HepG2 (cell line): ENCODE results near the gene COMT. TPM values are rescaled to one million over a fixed set of nuclear protein-coding genes. Genes with fewer than 3 reads are reported as not detected.
A peak's percentile ranks its signal among the peaks of the same experiment; 100 is the strongest.

ENCODE experiments used
- CHD2 ChIP-seq: IDR thresholded peaks from 2 replicates; pipeline ENCODE4 v1.6.1; 2011; ENCODE audit warnings: low read depth, low read length, improper control_type of control experiment
- HOXA3 ChIP-seq: sonication (generic); formaldehyde crosslinking; IDR thresholded peaks from 2 replicates; pipeline ENCODE4 v1.5.0; 2020; ENCODE audit warnings: missing genetic modification reagents
- MAF1 ChIP-seq: sonication (generic); formaldehyde crosslinking; IDR thresholded peaks from 2 replicates; pipeline ENCODE4 v1.5.0; 2020; ENCODE audit warnings: missing genetic modification reagents, borderline replicate concordance
- MAZ ChIP-seq, 2 experiments: sonication (generic) in 1 of 2; formaldehyde crosslinking in 1 of 2; IDR thresholded peaks; 2 replicates each; pipeline versions ENCODE4 v1.5.0 to v1.6.1; 2012 to 2020; ENCODE audit warnings: low read depth in 2 of 2, mild to moderate bottlenecking in 2 of 2, borderline replicate concordance in 1 of 2, improper control_type of control experiment in 1 of 2, low read length in 1 of 2, missing genetic modification reagents in 1 of 2, moderate library complexity in 1 of 2
- MTERF4 ChIP-seq: sonication (generic); formaldehyde crosslinking; IDR thresholded peaks from 2 replicates; pipeline ENCODE4 v1.8.0; 2023; ENCODE audit warnings: mild to moderate bottlenecking, missing genetic modification reagents
- POLR2G ChIP-seq: fragments of 200-400 bp; formaldehyde crosslinking; IDR thresholded peaks from 2 replicates; pipeline ENCODE4 v1.6.1; 2018; ENCODE audit warnings: mild to moderate bottlenecking, low read depth, low read length, moderate library complexity
- RAD21 ChIP-seq: fragments of 450-650 bp; formaldehyde crosslinking; IDR thresholded peaks from 2 replicates; pipeline ENCODE4 v1.5.0; 2020; ENCODE audit warnings: mild to moderate bottlenecking
- RCOR2 ChIP-seq: IDR thresholded peaks from 2 replicates; pipeline ENCODE4 v1.6.1; 2016; ENCODE audit warnings: missing biosample characterization, missing genetic modification reagents
- SCMH1 ChIP-seq: sonication (generic); formaldehyde crosslinking; IDR thresholded peaks from 2 replicates; pipeline ENCODE4 v1.9.0; 2021; ENCODE audit warnings: missing genetic modification reagents, mild to moderate bottlenecking, borderline replicate concordance
- SOX13 ChIP-seq, 3 experiments: fragments of 450-650 bp in 1 of 3; sonication (generic) in 1 of 3; formaldehyde crosslinking in 1 of 3; IDR thresholded peaks in 2 of 3; conservative IDR thresholded peaks in 1 of 3; 2 replicates each; pipeline versions ENCODE4 v1.5.0 to v1.6.1; 2016 to 2020; ENCODE audit warnings: antibody characterized with exemption in 1 of 3, mild to moderate bottlenecking in 1 of 3, missing compliant biosample characterization in 1 of 3, missing genetic modification reagents in 1 of 3, moderate library complexity in 1 of 3
- ZFP62 ChIP-seq: sonication (generic); formaldehyde crosslinking; IDR thresholded peaks from 2 replicates; pipeline ENCODE4 v1.4.0; 2020; ENCODE audit warnings: missing genetic modification reagents
- ZNF205 ChIP-seq: IDR thresholded peaks from 2 replicates; pipeline ENCODE4 v1.6.1; 2018; ENCODE audit warnings: missing biosample characterization, missing genetic modification reagents
- ZNF3 ChIP-seq: IDR thresholded peaks from 2 replicates; pipeline ENCODE4 v1.7.0; 2017; ENCODE audit warnings: inconsistent platforms
- ZNF350 ChIP-seq: sonication (generic); formaldehyde crosslinking; IDR thresholded peaks from 2 replicates; pipeline ENCODE4 v1.4.0; 2020; ENCODE audit warnings: mild to moderate bottlenecking, low read depth, missing genetic modification reagents, borderline replicate concordance
- ZNF501 ChIP-seq: sonication (generic); formaldehyde crosslinking; IDR thresholded peaks from 2 replicates; pipeline ENCODE4 v1.5.1; 2020; ENCODE audit warnings: mild to moderate bottlenecking, moderate library complexity, missing genetic modification reagents
- ZNF547 ChIP-seq: sonication (generic); formaldehyde crosslinking; IDR thresholded peaks from 2 replicates; pipeline ENCODE4 v1.5.1; 2020; ENCODE audit warnings: mild to moderate bottlenecking, missing genetic modification reagents
- ZNF713 ChIP-seq: sonication (generic); formaldehyde crosslinking; IDR thresholded peaks from 2 replicates; pipeline ENCODE4 v1.4.0; 2020; ENCODE audit warnings: mild to moderate bottlenecking, missing genetic modification reagents
- ZNF768 ChIP-seq: sonication (generic); formaldehyde crosslinking; IDR thresholded peaks from 2 replicates; pipeline ENCODE4 v1.4.0; 2020; ENCODE audit warnings: missing genetic modification reagents
- ZSCAN30 ChIP-seq: sonication (generic); formaldehyde crosslinking; IDR thresholded peaks from 2 replicates; pipeline ENCODE4 v1.5.0; 2020; ENCODE audit warnings: mild to moderate bottlenecking, missing genetic modification reagents
- polyA plus RNA-seq, 8 experiments: library from polyadenylated mRNA; depleted of rRNA in 3 of 8; stranded (reverse) in 7 of 8; unstranded in 1 of 8; fragments of >200 nt; fragmentation: Illumina TruSeq in 4 of 8; extraction: Trizol in 4 of 8; gene quantifications; 2 replicates each; pipeline versions ENCODE4 v1.2.1 to v1.2.3, GENCODE V29; 2011 to 2016; ENCODE audit warnings: low read depth in 4 of 8, missing spikeins in 1 of 8, mixed read lengths in 1 of 8; ENCODE audit not compliant: insufficient read depth in 1 of 8
- total RNA-seq, 5 experiments: library from RNA; depleted of rRNA; stranded (reverse); fragments of >200 nt; fragmentation: Illumina TruSeq; extraction: Trizol; gene quantifications; 2 replicates each; pipeline ENCODE4 v1.2.3, GENCODE V29; 2016; ENCODE audit warnings: low read depth in 1 of 5
- TF ChIP-seq, protein P1 (sequence below): sonication (generic); formaldehyde crosslinking; IDR thresholded peaks from 2 replicates; pipeline ENCODE4 v1.4.0; 2020; ENCODE audit warnings: missing genetic modification reagents
- TF ChIP-seq, protein P2 (sequence below): sonication (generic); formaldehyde crosslinking; IDR thresholded peaks from 2 replicates; pipeline ENCODE4 v1.4.0; 2020; ENCODE audit warnings: mild to moderate bottlenecking, missing genetic modification reagents
- TF ChIP-seq, protein P3 (sequence below): sonication (generic); formaldehyde crosslinking; IDR thresholded peaks from 2 replicates; pipeline ENCODE4 v1.5.0; 2020; ENCODE audit warnings: mild to moderate bottlenecking, missing genetic modification reagents, borderline replicate concordance

COMT gene
- total and polyA plus RNA-seq, 2 of the 13 experiments (the other 11 are each of a cell fraction or from before 2014, with no cell fraction given): 156 to 162 TPM

DNA sequence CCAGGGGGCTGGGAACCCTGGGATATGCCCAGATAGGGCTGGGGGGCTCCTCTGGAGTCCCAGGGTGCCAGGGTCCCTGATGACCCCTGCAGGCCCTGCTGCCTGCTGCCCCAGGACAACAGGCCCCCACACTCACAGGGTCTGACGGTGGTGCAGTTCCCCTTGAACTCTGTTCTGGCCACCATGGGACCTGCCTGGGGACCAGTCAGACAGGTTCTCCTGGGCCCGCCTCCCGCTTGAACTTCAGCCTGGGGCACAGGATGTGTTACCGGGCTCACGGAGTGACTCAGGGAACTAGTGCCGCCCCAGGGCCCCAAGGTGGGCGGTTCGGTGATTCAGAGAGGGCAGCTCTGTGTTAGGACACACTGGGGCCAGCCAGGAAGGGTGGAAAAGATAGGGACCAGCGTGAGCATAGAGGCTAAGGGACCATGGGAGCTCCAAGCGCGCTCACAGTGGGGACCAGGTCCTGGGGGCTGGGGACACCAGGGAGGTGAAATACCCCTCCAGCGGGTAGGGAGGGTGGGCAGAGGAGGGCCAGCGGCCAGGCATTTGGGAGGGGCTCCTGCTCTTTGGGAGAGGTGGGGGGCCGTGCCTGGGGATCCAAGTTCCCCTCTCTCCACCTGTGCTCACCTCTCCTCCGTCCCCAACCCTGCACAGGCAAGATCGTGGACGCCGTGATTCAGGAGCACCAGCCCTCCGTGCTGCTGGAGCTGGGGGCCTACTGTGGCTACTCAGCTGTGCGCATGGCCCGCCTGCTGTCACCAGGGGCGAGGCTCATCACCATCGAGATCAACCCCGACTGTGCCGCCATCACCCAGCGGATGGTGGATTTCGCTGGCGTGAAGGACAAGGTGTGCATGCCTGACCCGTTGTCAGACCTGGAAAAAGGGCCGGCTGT is 21.6 kb downstream of the COMT start (continued):
- TF ChIP-seq ZSCAN30 (CRISPR knock-in tag): no peak
- no peak for TF ChIP-seq SCMH1 (CRISPR knock-in tag)
- no peak for TF ChIP-seq MAZ (IDR thresholded peaks at IDR 0.05; ENCODE audit: borderline replicate concordance, low read depth, low read length)
- TF ChIP-seq MAZ (CRISPR knock-in tag; IDR thresholded peaks at IDR 0.05; ENCODE audit: low read depth): no peak
- TF ChIP-seq POLR2G: peak; percentile 72
- no peak for TF ChIP-seq CHD2
- TF ChIP-seq, protein P1, sequence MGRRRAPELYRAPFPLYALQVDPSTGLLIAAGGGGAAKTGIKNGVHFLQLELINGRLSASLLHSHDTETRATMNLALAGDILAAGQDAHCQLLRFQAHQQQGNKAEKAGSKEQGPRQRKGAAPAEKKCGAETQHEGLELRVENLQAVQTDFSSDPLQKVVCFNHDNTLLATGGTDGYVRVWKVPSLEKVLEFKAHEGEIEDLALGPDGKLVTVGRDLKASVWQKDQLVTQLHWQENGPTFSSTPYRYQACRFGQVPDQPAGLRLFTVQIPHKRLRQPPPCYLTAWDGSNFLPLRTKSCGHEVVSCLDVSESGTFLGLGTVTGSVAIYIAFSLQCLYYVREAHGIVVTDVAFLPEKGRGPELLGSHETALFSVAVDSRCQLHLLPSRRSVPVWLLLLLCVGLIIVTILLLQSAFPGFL (CRISPR knock-in tag): no peak
- peak; percentile 41; the same call in 1 of the 2 replicates for TF ChIP-seq RCOR2 (CRISPR knock-in tag)
- TF ChIP-seq ZNF713 (CRISPR knock-in tag): 0 out of 2 replicates have a peak, but pooled peaks have one; percentile 89
- TF ChIP-seq ZNF501 (CRISPR knock-in tag): peak; percentile 59; the same call in 1 of the 2 replicates
- TF ChIP-seq MAF1 (CRISPR knock-in tag): no peak
- peak; percentile 9; the same call in 1 of the 2 replicates for TF ChIP-seq RAD21 (CRISPR knock-in tag)
- TF ChIP-seq MTERF4 (CRISPR knock-in tag): no peak
- peak; percentile 69; the same call in 1 of the 2 replicates for TF ChIP-seq HOXA3 (CRISPR knock-in tag)
- peak; percentile 95 for TF ChIP-seq ZNF768
- TF ChIP-seq SOX13 (IDR thresholded peaks at IDR 0.05): no peak
- peak in 1 of 2 experiments; percentile 40; a peak in 1 of 4 replicates for TF ChIP-seq SOX13 (CRISPR knock-in tag; conservative IDR thresholded peaks at IDR 0.05 in 1 of 2, IDR thresholded peaks at IDR 0.05 in 1 of 2)
- TF ChIP-seq ZNF205: 0 out of 2 replicates have a peak, but pooled peaks have one; percentile 35
- no peak for TF ChIP-seq ZNF3 (CRISPR knock-in tag)
- TF ChIP-seq, protein P2, sequence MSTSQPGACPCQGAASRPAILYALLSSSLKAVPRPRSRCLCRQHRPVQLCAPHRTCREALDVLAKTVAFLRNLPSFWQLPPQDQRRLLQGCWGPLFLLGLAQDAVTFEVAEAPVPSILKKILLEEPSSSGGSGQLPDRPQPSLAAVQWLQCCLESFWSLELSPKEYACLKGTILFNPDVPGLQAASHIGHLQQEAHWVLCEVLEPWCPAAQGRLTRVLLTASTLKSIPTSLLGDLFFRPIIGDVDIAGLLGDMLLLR (CRISPR knock-in tag): no peak
- TF ChIP-seq, protein P3, sequence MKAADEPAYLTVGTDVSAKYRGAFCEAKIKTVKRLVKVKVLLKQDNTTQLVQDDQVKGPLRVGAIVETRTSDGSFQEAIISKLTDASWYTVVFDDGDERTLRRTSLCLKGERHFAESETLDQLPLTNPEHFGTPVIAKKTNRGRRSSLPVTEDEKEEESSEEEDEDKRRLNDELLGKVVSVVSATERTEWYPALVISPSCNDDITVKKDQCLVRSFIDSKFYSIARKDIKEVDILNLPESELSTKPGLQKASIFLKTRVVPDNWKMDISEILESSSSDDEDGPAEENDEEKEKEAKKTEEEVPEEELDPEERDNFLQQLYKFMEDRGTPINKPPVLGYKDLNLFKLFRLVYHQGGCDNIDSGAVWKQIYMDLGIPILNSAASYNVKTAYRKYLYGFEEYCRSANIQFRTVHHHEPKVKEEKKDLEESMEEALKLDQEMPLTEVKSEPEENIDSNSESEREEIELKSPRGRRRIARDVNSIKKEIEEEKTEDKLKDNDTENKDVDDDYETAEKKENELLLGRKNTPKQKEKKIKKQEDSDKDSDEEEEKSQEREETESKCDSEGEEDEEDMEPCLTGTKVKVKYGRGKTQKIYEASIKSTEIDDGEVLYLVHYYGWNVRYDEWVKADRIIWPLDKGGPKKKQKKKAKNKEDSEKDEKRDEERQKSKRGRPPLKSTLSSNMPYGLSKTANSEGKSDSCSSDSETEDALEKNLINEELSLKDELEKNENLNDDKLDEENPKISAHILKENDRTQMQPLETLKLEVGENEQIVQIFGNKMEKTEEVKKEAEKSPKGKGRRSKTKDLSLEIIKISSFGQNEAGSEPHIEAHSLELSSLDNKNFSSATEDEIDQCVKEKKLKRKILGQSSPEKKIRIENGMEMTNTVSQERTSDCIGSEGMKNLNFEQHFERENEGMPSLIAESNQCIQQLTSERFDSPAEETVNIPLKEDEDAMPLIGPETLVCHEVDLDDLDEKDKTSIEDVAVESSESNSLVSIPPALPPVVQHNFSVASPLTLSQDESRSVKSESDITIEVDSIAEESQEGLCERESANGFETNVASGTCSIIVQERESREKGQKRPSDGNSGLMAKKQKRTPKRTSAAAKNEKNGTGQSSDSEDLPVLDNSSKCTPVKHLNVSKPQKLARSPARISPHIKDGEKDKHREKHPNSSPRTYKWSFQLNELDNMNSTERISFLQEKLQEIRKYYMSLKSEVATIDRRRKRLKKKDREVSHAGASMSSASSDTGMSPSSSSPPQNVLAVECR: peak; percentile 32; the same call in 1 of the 2 replicates
- no peak for TF ChIP-seq ZNF547 (CRISPR knock-in tag)
- no peak for TF ChIP-seq ZFP62 (CRISPR knock-in tag)
- TF ChIP-seq ZNF350 (CRISPR knock-in tag): 0 out of 2 replicates have a peak, but pooled peaks have one; percentile 17
